T-cell (primary cell): ENCODE data around the gene WDR4. TPM values are rescaled to one million over a fixed set of nuclear protein-coding genes. Genes with fewer than 3 reads are reported as not detected.
"Not testable (repeated sequence)": the region's sequence is repeated elsewhere in the genome, so short reads cannot be mapped to it uniquely, and the experiment has no call there.

Source experiments
- ATAC-seq, 4 experiments: fragments of 200-7000 bp in 3 of 4; fragments of 150-1000 bp in 1 of 4; cut with Tn5 transposase; replicated peaks in 1 of 4; 1 replicate in 3 of 4; 2 replicates in 1 of 4; pipeline ENCODE4 v1.10.0; 2021; ENCODE audit warnings: moderate library complexity in 3 of 4, mild to moderate bottlenecking in 2 of 4, moderate number of reproducible peaks in 1 of 4
- CTCF ChIA-PET, 2 donors: fragments of 300-600 bp; sonication (Branson Sonifier 250); formaldehyde crosslinking; loops; one replicate each; lab custom pipeline; 2022; ENCODE audit warnings: antibody characterized with exemption in 2 of 2; lab: Charles Lee
- POLR2A ChIA-PET, 2 donors: fragments of 300-600 bp; sonication (Branson Sonifier 250); formaldehyde crosslinking; loops; one replicate each; lab custom pipeline; 2022; ENCODE audit warnings: antibody characterized with exemption in 2 of 2; lab: Charles Lee
- DNase-seq, 35 experiments: peaks; one replicate each; pipeline versions ENCODE4 v3.0.0 to v3.0.0-alpha.2; 2013 to 2023
- H3K27ac ChIP-seq: one replicate; pipeline ENCODE4 v1.5.1; 2013; ENCODE audit warnings: low read length
- H3K27me3 ChIP-seq, 2 experiments: replicated peaks in 1 of 2; 1 replicate in 1 of 2; 2 replicates in 1 of 2; pipeline versions ENCODE4 v1.6.1 to v1.7.0; 2013; ENCODE audit warnings: low read length in 1 of 2, mixed read lengths in 1 of 2; ENCODE audit not compliant: control insufficient read depth in 2 of 2, insufficient read depth in 2 of 2; ENCODE audit errors: extremely low read depth in 1 of 2
- H3K36me3 ChIP-seq, 2 donors: 1 replicate in 1 of 2; 2 replicates in 1 of 2; pipeline versions ENCODE4 v1.6.1 to v1.7.0; 2013; ENCODE audit warnings: low read length in 1 of 2; ENCODE audit not compliant: control insufficient read depth in 2 of 2, insufficient read depth in 1 of 2; ENCODE audit errors: extremely low read depth in 1 of 2
- H3K4me1 ChIP-seq, 2 experiments: 1 replicate in 1 of 2; 2 replicates in 1 of 2; pipeline versions ENCODE4 v1.6.1 to v1.7.0; 2013; ENCODE audit warnings: low read length in 2 of 2, mixed read lengths in 1 of 2; ENCODE audit not compliant: insufficient read depth in 2 of 2, control insufficient read depth in 1 of 2; ENCODE audit errors: extremely low read depth in 1 of 2
- H3K4me3 ChIP-seq, 2 donors: 1 replicate in 1 of 2; 2 replicates in 1 of 2; pipeline versions ENCODE4 v1.5.1 to v1.7.0; 2013; ENCODE audit warnings: mild to moderate bottlenecking in 2 of 2, low read length in 1 of 2, moderate library complexity in 1 of 2; ENCODE audit not compliant: control insufficient read depth in 1 of 2; ENCODE audit errors: extremely low read depth in 1 of 2
- H3K9me3 ChIP-seq: 2 replicates; pipeline ENCODE4 v1.7.0; 2013
- H3K27ac Mint-ChIP-seq, 2 donors: one replicate each; pipeline ENCODE4 v1.8.0; 2020 to 2021; ENCODE audit warnings: mild to moderate bottlenecking in 2 of 2, mixed read lengths in 2 of 2
- H3K27me3 Mint-ChIP-seq, 2 donors: one replicate each; pipeline ENCODE4 v1.8.0; 2021 to 2022; ENCODE audit warnings: mixed read lengths in 2 of 2
- H3K36me3 Mint-ChIP-seq: one replicate; pipeline ENCODE4 v1.8.0; 2021; ENCODE audit warnings: mixed read lengths
- H3K4me1 Mint-ChIP-seq, 3 donors: one replicate each; pipeline ENCODE4 v1.8.0; 2020 to 2022; ENCODE audit warnings: mixed read lengths in 3 of 3, mild to moderate bottlenecking in 1 of 3
- H3K4me3 Mint-ChIP-seq, 3 donors: one replicate each; pipeline ENCODE4 v1.8.0; 2020 to 2022; ENCODE audit warnings: mild to moderate bottlenecking in 3 of 3, mixed read lengths in 3 of 3, moderate library complexity in 3 of 3
- H3K9me3 Mint-ChIP-seq, 3 donors: one replicate each; pipeline ENCODE4 v1.8.0; 2020 to 2022; ENCODE audit warnings: mixed read lengths in 3 of 3
- WGBS: methylation state at CpG from one replicate; pipeline ENCODE4 v1.1.5; 2013; ENCODE audit warnings: missing lambda C conversion rate; ENCODE audit not compliant: insufficient coverage; 5-methylcytosine and 5-hydroxymethylcytosine counted together
- total RNA-seq, 35 experiments: library from RNA in 6 of 35; stranded (reverse) in 6 of 35; fragments of 120-200 nt in 1 of 35; gene quantifications; one replicate each; pipeline versions ENCODE4 v1.2.1 to v1.2.4 and lab custom pipeline; 2013 to 2026

WDR4 gene
- total RNA-seq (10 to 100 TPM; 17.0 to 40.9 (median 37.6) TPM), total RNA-seq (lab: John Stamatoyannopoulos, UW) (12.4 to 89.8 (median 19.0) reads per million in 29 experiments)
- 12.1 TPM for total RNA-seq (2013)

GRCh38 chr21:42878993-42879787, at the start of gene WDR4:
Gene WDR4, minus strand, starts transcription at chr21:42879539. Its CDS starts 44 bp downstream, at chr21:42879495.
- Histone ChIP-seq H3K27me3 (no peaks in the 10 kb centered on the region), H3K9me3 (no peaks in the 10 kb centered on the region), H3K4me1 (peaks cover 9 to 25% of the 10 kb centered on the region in 2 experiments), H3K4me3 (peak within 1 kb of the TSS; percentile 89 to 98), H3K27ac (peak within 1 kb of the TSS; percentile 97), H3K36me3 (peaks cover 0 to 10% of the 10 kb centered on the region in 2 donors)
- H3K27ac Mint-ChIP-seq: peak within 1 kb of the TSS; percentile 92 to 95
- ChIA-PET CTCF (no interaction called here), POLR2A (interaction anchor here in 1 of 2 donors (0.8 to 1.6 kb wide), 2 partner anchors 13 to 14 kb away, joined by 4 to 7 read pairs; partner anchors contain the start of gene NDUFV3)
- ATAC-seq (peak; percentile 94 to 95 (median 95)), DNase-seq (peak; percentile 95 to 100 (median 98))
- H3K4me3 Mint-ChIP-seq: peak within 1 kb of the TSS; percentile 88 to 96 (median 91)
- H3K9me3 Mint-ChIP-seq: no peaks in the 10 kb centered on the region
- peaks cover 23 to 32% (median 32%) of the 10 kb centered on the region in 3 donors for H3K4me1 Mint-ChIP-seq
- under 1% methylated on average over 77 of the region's 80 CpGs for WGBS
- peaks cover 13% of the 10 kb centered on the region for H3K36me3 Mint-ChIP-seq
- no peaks in the 10 kb centered on the region for H3K27me3 Mint-ChIP-seq

- CTCF ChIA-PET, H3K9me3 ChIP-seq, ATAC-seq, H3K36me3 ChIP-seq, H3K4me3 Mint-ChIP-seq, DNase-seq, H3K27ac ChIP-seq, H3K27me3 Mint-ChIP-seq, H3K4me3 ChIP-seq, POLR2A ChIA-PET, H3K9me3 Mint-ChIP-seq, H3K27ac Mint-ChIP-seq, H3K27me3 ChIP-seq, H3K36me3 Mint-ChIP-seq: not testable (repeated sequence)
- 95% methylated on average over 9 of the region's 23 CpGs for WGBS
- H3K4me1 ChIP-seq: peaks cover 7 to 25% of the 10 kb centered on the region in 2 experiments
- peaks cover 15 to 21% (median 18%) of the 10 kb centered on the region in 3 donors for H3K4me1 Mint-ChIP-seq
Observed at GRCh38 chr21:42927474-42928200, 48.3 kb upstream of the WDR4 start.

- CTCF ChIA-PET: interaction anchor here in 1 of 2 donors (0.6 kb wide), 1 partner anchor 396 kb away, joined by 3 read pairs; no protein-coding TSS in a partner anchor
- H3K4me3 Mint-ChIP-seq: no peak within 1 kb of the TSS
- POLR2A ChIA-PET: no interaction called here
Observed at GRCh38 chr21:42925114-42925926, 46.0 kb upstream of the WDR4 start, which contains the start of gene ERVH48-1. Gene ERVH48-1, minus strand, starts transcription at chr21:42925630. Its CDS starts 6,624 bp downstream, at chr21:42919006.

GRCh38 chr21:42924433-42924751, 45.1 kb upstream of the WDR4 start:
- Mint-ChIP-seq H3K27me3 (no peaks in the 10 kb centered on the region), H3K36me3 (no peaks in the 10 kb centered on the region), H3K4me3 (peak overlapping the region in 2 of 3 donors; percentile 1 to 57), H3K9me3 (no peaks in the 10 kb centered on the region), H3K4me1 (peaks cover 15 to 21% (median 18%) of the 10 kb centered on the region in 3 donors), H3K27ac (no peak overlapping the region)
- no peak for DNase-seq
- Histone ChIP-seq H3K27me3 (no peaks in the 10 kb centered on the region), H3K4me1 (peaks cover 7 to 25% of the 10 kb centered on the region in 2 experiments), H3K9me3 (no peaks in the 10 kb centered on the region), H3K4me3 (peak overlapping the region in 1 of 2 donors; percentile 46), H3K36me3 (peaks cover 0 to 4% of the 10 kb centered on the region in 2 donors), H3K27ac (no peak overlapping the region)
- ATAC-seq: peak in 1 of 4 experiments; percentile 22
- POLR2A ChIA-PET: no interaction called here
- CTCF ChIA-PET: no interaction called here
- WGBS: 98% methylated on average over 6 of the region's 6 CpGs

More at GRCh38 chr21:42925114-42925926, 46.0 kb upstream of the WDR4 start, which contains the start of gene ERVH48-1:
- Histone ChIP-seq H3K4me3 (peak within 1 kb of the TSS in 1 of 2 donors; percentile 46), H3K9me3 (no peaks in the 10 kb centered on the region), H3K4me1 (peaks cover 7 to 25% of the 10 kb centered on the region in 2 experiments), H3K36me3 (peaks cover 0 to 4% of the 10 kb centered on the region in 2 donors), H3K27ac (no peak within 1 kb of the TSS), H3K27me3 (no peaks in the 10 kb centered on the region)
- WGBS: 84% methylated on average over 27 of the region's 29 CpGs
- DNase-seq: peak in 31 of 35 experiments; percentile 3 to 65 (median 25)
- H3K27me3 Mint-ChIP-seq: no peaks in the 10 kb centered on the region
- ATAC-seq: peak; percentile 30 to 85 (median 48)
- no peaks in the 10 kb centered on the region for H3K9me3 Mint-ChIP-seq
- H3K4me1 Mint-ChIP-seq: peaks cover 15 to 21% (median 18%) of the 10 kb centered on the region in 3 donors
- H3K36me3 Mint-ChIP-seq: no peaks in the 10 kb centered on the region
- H3K27ac Mint-ChIP-seq: peak within 1 kb of the TSS; percentile 39 to 49

- no peak overlapping the region for H3K27ac ChIP-seq
- H3K4me3 ChIP-seq: peak overlapping the region in 1 of 2 donors; percentile 46
- POLR2A ChIA-PET: no interaction called here
Observed at GRCh38 chr21:42923553-42924432, 44.5 kb upstream of the WDR4 start.

More at GRCh38 chr21:42923553-42924432, 44.5 kb upstream of the WDR4 start:
- H3K9me3 ChIP-seq: no peaks in the 10 kb centered on the region
- H3K27me3 ChIP-seq: no peaks in the 10 kb centered on the region
- Mint-ChIP-seq H3K9me3 (no peaks in the 10 kb centered on the region), H3K27me3 (no peaks in the 10 kb centered on the region), H3K4me1 (peaks cover 15 to 21% (median 18%) of the 10 kb centered on the region in 3 donors), H3K4me3 (peak overlapping the region in 2 of 3 donors; percentile 18 to 57), H3K27ac (no peak overlapping the region), H3K36me3 (no peaks in the 10 kb centered on the region)
- peak; percentile 88 to 92 (median 90) for ATAC-seq
- peak; percentile 23 to 79 (median 54) for DNase-seq
- peaks cover 0 to 7% of the 10 kb centered on the region in 2 donors for H3K36me3 ChIP-seq
- H3K4me1 ChIP-seq: peaks cover 7 to 25% of the 10 kb centered on the region in 2 experiments
- CTCF ChIA-PET: interaction anchor here in 1 of 2 donors (1.0 kb wide), 1 partner anchor 46 kb away, joined by 3 read pairs; no protein-coding TSS in a partner anchor
- 31% methylated on average over 15 of the region's 18 CpGs for WGBS
